ENCODE measurements around the gene DSN1. TPM values are rescaled to one million over a fixed set of nuclear protein-coding genes. Genes with fewer than 3 reads are reported as not detected.

Gene DSN1
- total and polyA plus RNA-seq, 2 donors (not counting 1 experiment from before 2014, with no cell fraction given), result 8.3 to 13.4 TPM

DNA sequence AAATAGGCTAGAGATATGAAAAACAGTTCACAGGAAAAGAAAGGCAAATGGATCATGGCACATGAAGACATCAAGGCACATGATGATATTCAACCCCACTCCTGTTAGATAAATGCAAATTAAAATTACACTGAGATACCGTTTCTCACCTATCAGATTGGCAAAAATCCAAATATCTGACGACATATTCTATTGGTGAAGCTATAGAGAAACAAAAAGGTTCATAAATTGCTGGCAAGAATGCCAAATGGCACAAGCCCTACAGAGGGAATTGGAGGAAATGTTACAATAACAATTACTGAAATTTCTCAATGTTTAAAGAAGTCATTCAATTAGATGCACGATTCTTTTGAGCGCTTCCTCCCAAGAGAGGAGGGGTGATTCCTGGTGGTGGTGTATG is 45.3 kb upstream of the DSN1 start:
- no peaks in the 10 kb centered on the region for H3K27me3 ChIP-seq (ENCODE audit: control insufficient read depth, insufficient read depth, low read length)
- H3K9me3 ChIP-seq (ENCODE audit: control insufficient read depth, insufficient read depth, low read depth, low read length), result no peaks in the 10 kb centered on the region
- H3K9ac ChIP-seq (ENCODE audit: insufficient read depth, low read length), result no peak overlapping the region
- no peak for DNase-seq (ENCODE audit: low read depth in 2 of 2)
- H3K4me3 ChIP-seq (replicated peaks in 1 of 4; ENCODE audit: control extremely low read depth in 1 of 4, insufficient read depth in 1 of 4, low read depth in 3 of 4, low read length in 4 of 4), result no peak overlapping the region
- no peaks in the 10 kb centered on the region for H3K4me1 ChIP-seq (ENCODE audit: control insufficient read depth, extremely low read depth, insufficient read depth, low read length)
- no peak for TF ChIP-seq EZH2 (IDR thresholded peaks at IDR 0.05; ENCODE audit: low read length, missing control alignments)
- TF ChIP-seq, protein P1, sequence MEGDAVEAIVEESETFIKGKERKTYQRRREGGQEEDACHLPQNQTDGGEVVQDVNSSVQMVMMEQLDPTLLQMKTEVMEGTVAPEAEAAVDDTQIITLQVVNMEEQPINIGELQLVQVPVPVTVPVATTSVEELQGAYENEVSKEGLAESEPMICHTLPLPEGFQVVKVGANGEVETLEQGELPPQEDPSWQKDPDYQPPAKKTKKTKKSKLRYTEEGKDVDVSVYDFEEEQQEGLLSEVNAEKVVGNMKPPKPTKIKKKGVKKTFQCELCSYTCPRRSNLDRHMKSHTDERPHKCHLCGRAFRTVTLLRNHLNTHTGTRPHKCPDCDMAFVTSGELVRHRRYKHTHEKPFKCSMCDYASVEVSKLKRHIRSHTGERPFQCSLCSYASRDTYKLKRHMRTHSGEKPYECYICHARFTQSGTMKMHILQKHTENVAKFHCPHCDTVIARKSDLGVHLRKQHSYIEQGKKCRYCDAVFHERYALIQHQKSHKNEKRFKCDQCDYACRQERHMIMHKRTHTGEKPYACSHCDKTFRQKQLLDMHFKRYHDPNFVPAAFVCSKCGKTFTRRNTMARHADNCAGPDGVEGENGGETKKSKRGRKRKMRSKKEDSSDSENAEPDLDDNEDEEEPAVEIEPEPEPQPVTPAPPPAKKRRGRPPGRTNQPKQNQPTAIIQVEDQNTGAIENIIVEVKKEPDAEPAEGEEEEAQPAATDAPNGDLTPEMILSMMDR (conservative IDR thresholded peaks at IDR 0.05 in 1 of 2, IDR thresholded peaks at IDR 0.05 in 1 of 2; ENCODE audit: low read depth in 1 of 2, low read length in 2 of 2), result no peak
- H3K36me3 ChIP-seq (ENCODE audit: control insufficient read depth, insufficient read depth, low read length), result peaks cover 26% of the 10 kb centered on the region
- no peak overlapping the region for H2AFZ ChIP-seq (ENCODE audit: low read length)
- H3K27ac ChIP-seq (ENCODE audit: insufficient read depth, low read length), result no peak overlapping the region
- no peaks in the 10 kb centered on the region for H4K20me1 ChIP-seq (ENCODE audit: control insufficient read depth, extremely low read depth, insufficient read depth, low read length)
- H3K4me2 ChIP-seq (ENCODE audit: extremely low read depth, insufficient read depth, low read length), result no peak overlapping the region
- peaks cover 6% of the 10 kb centered on the region for H3K79me2 ChIP-seq (ENCODE audit: control insufficient read depth, insufficient read depth, low read length)

DNA sequence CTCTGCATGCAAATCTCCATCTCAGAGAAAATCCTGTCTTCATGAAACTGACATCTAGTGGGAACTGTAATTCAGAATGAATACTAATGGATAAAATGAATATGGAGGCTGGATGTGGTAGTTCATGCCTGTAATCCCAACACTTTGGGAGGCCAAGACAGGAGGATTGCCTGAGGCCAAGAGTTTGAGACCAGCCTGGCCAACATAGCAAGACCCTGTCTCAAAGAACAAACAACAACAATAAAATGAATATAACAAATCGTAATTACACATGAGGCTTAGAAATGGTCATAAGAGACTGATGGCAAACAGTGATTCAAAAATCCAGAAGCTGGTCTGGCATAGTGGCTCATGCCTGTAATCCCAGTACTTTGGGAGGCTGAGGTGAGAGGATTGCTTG is 44.6 kb upstream of the DSN1 start:
- no peak for TF ChIP-seq EZH2 (IDR thresholded peaks at IDR 0.05; ENCODE audit: low read length, missing control alignments)
- TF ChIP-seq, protein P1 (conservative IDR thresholded peaks at IDR 0.05 in 1 of 2, IDR thresholded peaks at IDR 0.05 in 1 of 2; ENCODE audit: low read depth in 1 of 2, low read length in 2 of 2), result no peak
- H3K9me3 ChIP-seq (ENCODE audit: control insufficient read depth, insufficient read depth, low read depth, low read length), result no peaks in the 10 kb centered on the region
- H3K4me3 ChIP-seq (replicated peaks in 1 of 4; ENCODE audit: control extremely low read depth in 1 of 4, insufficient read depth in 1 of 4, low read depth in 3 of 4, low read length in 4 of 4), result no peak overlapping the region
- H3K79me2 ChIP-seq (ENCODE audit: control insufficient read depth, insufficient read depth, low read length), result peaks cover 8% of the 10 kb centered on the region
- H3K27me3 ChIP-seq (ENCODE audit: control insufficient read depth, insufficient read depth, low read length), result no peaks in the 10 kb centered on the region
- no peak overlapping the region for H3K27ac ChIP-seq (ENCODE audit: insufficient read depth, low read length)
- DNase-seq (ENCODE audit: low read depth in 2 of 2), result no peak
- H3K4me1 ChIP-seq (ENCODE audit: control insufficient read depth, extremely low read depth, insufficient read depth, low read length), result no peaks in the 10 kb centered on the region
- no peak overlapping the region for H2AFZ ChIP-seq (ENCODE audit: low read length)
- no peaks in the 10 kb centered on the region for H4K20me1 ChIP-seq (ENCODE audit: control insufficient read depth, extremely low read depth, insufficient read depth, low read length)
- no peak overlapping the region for H3K4me2 ChIP-seq (ENCODE audit: extremely low read depth, insufficient read depth, low read length)
- H3K9ac ChIP-seq (ENCODE audit: insufficient read depth, low read length), result no peak overlapping the region
- H3K36me3 ChIP-seq (ENCODE audit: control insufficient read depth, insufficient read depth, low read length), result peaks cover 28% of the 10 kb centered on the region

- Histone ChIP-seq H2AFZ (ENCODE audit: low read length) (no peak overlapping the region), H3K36me3 (ENCODE audit: control insufficient read depth, insufficient read depth, low read length) (peaks cover 31% of the 10 kb centered on the region)
Measured at GRCh38 chr20:36817496-36817895, 43.9 kb upstream of the DSN1 start.

More at GRCh38 chr20:36817496-36817895, 43.9 kb upstream of the DSN1 start:
- no peak overlapping the region for H3K27ac ChIP-seq (ENCODE audit: insufficient read depth, low read length)
- no peak for TF ChIP-seq EZH2 (IDR thresholded peaks at IDR 0.05; ENCODE audit: low read length, missing control alignments)
- TF ChIP-seq, protein P1 (conservative IDR thresholded peaks at IDR 0.05 in 1 of 2, IDR thresholded peaks at IDR 0.05 in 1 of 2; ENCODE audit: low read depth in 1 of 2, low read length in 2 of 2), result no peak
- no peaks in the 10 kb centered on the region for H3K4me1 ChIP-seq (ENCODE audit: control insufficient read depth, extremely low read depth, insufficient read depth, low read length)
- no peak overlapping the region for H3K4me2 ChIP-seq (ENCODE audit: extremely low read depth, insufficient read depth, low read length)
- no peaks in the 10 kb centered on the region for H3K9me3 ChIP-seq (ENCODE audit: control insufficient read depth, insufficient read depth, low read depth, low read length)
- no peaks in the 10 kb centered on the region for H4K20me1 ChIP-seq (ENCODE audit: control insufficient read depth, extremely low read depth, insufficient read depth, low read length)
- H3K27me3 ChIP-seq (ENCODE audit: control insufficient read depth, insufficient read depth, low read length), result no peaks in the 10 kb centered on the region
- no peak overlapping the region for H3K4me3 ChIP-seq (replicated peaks in 1 of 4; ENCODE audit: control extremely low read depth in 1 of 4, insufficient read depth in 1 of 4, low read depth in 3 of 4, low read length in 4 of 4)
- H3K79me2 ChIP-seq (ENCODE audit: control insufficient read depth, insufficient read depth, low read length), result peaks cover 11% of the 10 kb centered on the region
- H3K9ac ChIP-seq (ENCODE audit: insufficient read depth, low read length), result no peak overlapping the region
- DNase-seq (ENCODE audit: low read depth in 2 of 2), result no peak
